NB4 (cell line): ENCODE results near the gene UQCC2.

ENCODE experiments used
- DNase-seq: peaks from one replicate; pipeline ENCODE4 v3.0.0; 2010; ENCODE audit warnings: low read depth
- H3K4me3 ChIP-seq: one replicate; pipeline ENCODE4 v1.5.1; 2011; ENCODE audit warnings: mild to moderate bottlenecking, low read depth, low read length, moderate library complexity
- MYC ChIP-seq: IDR thresholded peaks from 2 replicates; pipeline ENCODE4 v1.6.1; 2011; ENCODE audit warnings: low read depth, low read length
- POLR2A ChIP-seq: IDR thresholded peaks from 2 replicates; pipeline ENCODE4 v1.6.1; 2011; ENCODE audit warnings: mild to moderate bottlenecking; ENCODE audit not compliant: insufficient read length; ENCODE audit errors: extremely low read depth
- TF ChIP-seq, protein P1 (sequence below): IDR thresholded peaks from one replicate; pipeline ENCODE4 v1.5.1; 2012; ENCODE audit warnings: low read depth, low read length
- TF ChIP-seq, protein P2 (sequence below): IDR thresholded peaks from 2 replicates; pipeline ENCODE4 v1.6.1; 2011; ENCODE audit warnings: low read depth, low read length

Gene UQCC2

DNA sequence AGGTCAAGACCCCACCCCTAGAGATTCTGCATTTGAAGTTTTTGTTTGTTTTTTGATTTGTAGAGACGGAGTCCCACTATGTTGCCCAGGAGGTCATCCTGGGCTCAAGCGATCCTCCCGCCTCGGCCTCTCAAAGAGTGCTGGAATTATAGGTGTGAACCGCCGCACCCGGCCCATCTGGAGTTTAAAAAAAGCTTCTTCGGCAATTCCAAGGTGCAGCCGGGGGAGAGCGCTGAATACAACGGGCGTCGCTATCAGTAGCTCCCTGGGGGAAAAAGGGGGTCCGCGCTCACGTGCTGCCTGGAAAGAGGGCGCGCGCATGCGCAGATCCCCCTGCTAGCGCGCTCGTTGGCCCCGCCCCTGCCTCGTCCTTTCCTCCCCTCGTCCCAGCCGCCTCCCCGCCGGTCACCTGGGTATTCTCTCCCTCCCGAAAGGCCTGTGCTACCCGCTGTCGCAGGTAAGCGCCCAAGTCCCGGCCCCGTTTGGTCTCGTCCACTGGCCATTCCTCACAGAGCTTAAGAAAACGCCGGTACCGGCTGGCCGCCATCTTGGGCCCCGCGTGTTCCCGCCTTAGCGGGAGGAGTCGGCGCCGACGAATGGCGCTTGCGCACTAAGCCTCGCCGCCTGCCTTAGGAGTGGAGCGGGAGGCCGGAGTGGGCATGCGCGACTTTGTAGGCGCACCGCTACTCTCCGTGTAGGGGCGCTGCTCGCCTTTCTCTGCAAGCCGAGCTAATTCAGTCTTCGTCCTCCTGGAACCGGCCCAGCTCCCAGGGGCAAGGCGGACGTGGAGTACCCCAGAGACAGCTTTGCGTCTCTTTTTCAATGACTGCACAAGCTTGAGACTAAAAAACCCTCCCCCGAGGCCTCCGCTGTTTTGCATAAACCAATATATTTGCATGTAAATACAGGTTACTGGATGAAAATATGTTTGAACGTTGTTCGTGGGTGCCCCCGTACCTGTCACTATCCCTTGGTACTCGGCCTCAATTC lies at the start of gene UQCC2:
UQCC2 (minus strand) TSS at position 561 of the 990 bp plus-strand sequence; CDS start at position 547, 14 bp downstream.
- H3K4me3 ChIP-seq, result peak within 1 kb of the TSS; percentile 78
- peak; percentile 98 for DNase-seq
- TF ChIP-seq MYC, result peak; percentile 91
- TF ChIP-seq, protein P1, sequence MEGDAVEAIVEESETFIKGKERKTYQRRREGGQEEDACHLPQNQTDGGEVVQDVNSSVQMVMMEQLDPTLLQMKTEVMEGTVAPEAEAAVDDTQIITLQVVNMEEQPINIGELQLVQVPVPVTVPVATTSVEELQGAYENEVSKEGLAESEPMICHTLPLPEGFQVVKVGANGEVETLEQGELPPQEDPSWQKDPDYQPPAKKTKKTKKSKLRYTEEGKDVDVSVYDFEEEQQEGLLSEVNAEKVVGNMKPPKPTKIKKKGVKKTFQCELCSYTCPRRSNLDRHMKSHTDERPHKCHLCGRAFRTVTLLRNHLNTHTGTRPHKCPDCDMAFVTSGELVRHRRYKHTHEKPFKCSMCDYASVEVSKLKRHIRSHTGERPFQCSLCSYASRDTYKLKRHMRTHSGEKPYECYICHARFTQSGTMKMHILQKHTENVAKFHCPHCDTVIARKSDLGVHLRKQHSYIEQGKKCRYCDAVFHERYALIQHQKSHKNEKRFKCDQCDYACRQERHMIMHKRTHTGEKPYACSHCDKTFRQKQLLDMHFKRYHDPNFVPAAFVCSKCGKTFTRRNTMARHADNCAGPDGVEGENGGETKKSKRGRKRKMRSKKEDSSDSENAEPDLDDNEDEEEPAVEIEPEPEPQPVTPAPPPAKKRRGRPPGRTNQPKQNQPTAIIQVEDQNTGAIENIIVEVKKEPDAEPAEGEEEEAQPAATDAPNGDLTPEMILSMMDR, result peak; percentile 52
- peak; percentile 95 for TF ChIP-seq POLR2A
- TF ChIP-seq, protein P2, sequence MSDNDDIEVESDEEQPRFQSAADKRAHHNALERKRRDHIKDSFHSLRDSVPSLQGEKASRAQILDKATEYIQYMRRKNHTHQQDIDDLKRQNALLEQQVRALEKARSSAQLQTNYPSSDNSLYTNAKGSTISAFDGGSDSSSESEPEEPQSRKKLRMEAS, result peak; percentile 73

DNA sequence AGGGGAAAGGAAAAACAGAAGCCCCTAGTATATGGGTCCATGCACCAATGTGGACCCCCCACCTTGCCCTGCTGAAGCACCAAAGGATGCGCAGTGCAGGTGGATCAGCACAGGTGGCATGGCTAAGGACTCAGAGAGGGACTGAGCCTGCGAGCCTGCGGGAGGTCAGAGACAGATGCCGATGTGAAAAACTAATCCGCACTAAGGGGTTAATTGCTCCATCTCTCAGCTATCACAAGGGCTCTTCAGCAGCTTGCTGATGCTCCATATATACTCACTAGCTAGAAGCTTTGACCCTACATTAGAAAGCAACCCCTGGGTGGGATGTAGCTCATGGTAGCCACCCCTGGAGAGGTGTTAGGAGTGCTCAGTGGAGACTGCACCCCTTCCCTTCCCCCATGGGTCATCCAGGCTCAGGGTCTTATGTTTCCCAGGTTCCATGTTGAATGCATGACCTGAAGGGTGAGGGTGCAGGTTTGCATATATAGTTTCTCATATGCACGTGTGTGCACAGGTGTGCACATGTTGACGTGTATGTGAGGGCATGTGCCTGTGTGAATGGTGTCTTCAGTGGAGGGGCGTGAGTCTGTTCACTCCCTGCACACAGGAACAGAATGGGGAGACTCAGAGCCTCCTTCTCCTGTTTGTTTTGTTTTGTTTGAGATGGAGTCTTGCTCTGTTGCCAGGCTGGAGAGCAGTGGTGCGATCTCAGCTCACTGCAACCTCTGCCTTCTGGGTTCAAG lies 48.6 kb upstream of the UQCC2 start:
- no peak for DNase-seq
- H3K4me3 ChIP-seq, result no peak overlapping the region
- TF ChIP-seq, protein P2, result no peak
- TF ChIP-seq, protein P1, result no peak
- TF ChIP-seq MYC (no peak), POLR2A (no peak)

DNA sequence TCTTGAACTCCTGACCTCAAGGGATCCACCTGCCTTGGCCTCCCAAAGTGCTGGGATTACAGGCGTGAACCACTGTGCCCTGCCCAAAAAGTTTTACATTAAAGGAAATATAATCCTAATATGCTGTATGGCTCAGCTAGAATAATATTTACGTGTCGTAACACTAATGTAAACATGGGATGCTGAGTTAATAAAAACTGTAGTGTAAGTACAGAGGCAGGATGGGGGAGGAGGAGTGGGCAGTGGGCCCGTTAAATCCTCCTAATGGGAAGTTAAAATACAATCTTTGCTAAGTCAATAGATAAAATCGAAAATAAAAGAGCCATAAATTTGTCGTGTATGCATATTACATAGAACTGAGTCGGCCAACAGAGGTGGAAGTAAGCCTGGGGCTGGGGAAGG lies 47.3 kb upstream of the UQCC2 start:
- no peak for DNase-seq
- H3K4me3 ChIP-seq, result no peak overlapping the region
- TF ChIP-seq POLR2A (no peak), MYC (no peak)

DNA sequence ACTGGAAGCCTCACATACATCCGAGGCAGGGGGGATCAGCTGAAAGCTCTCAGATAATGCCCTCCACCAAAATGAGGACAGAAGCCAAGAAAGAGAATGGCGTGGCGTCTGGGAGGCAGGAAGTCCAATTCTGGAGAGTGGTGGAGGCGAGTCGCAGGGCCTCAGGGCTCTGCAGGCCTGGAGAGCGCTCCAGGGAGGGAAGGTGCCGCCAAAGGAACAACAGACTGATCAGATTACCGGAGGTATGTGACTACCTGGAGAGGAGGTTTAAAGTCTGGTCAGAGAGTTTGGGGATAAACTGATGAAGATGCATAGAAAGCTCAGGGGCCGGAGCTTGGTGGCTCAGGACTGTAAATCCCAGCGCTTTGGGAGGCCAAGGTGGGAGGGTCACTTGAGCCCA lies 46.4 kb upstream of the UQCC2 start:
- H3K4me3 ChIP-seq, result no peak overlapping the region
- no peak for TF ChIP-seq POLR2A
- TF ChIP-seq, protein P2, result no peak
- no peak for TF ChIP-seq MYC
- TF ChIP-seq, protein P1, result no peak
- DNase-seq, result no peak

DNA sequence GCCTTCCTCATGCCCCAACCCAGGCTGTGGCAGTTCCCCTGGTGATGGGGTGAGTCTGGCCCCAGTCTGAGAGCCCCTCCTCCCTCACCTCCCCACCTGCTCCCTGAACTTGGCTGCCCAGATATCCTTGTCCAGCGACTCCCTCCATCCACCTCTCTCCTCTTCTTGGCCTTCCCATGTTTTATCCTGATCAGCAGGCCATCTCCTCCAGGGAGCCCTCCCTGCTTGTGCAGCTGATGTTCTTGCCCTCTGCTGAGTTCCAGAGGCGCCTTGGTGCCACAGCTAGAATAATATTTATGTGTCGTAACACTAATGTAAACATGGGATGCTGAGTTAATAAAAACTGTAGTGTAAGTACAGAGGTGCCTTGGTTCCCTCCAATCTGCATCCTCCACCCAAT lies 45.6 kb upstream of the UQCC2 start:
- no peak overlapping the region for H3K4me3 ChIP-seq
- no peak for DNase-seq
- TF ChIP-seq, protein P1, result no peak
- TF ChIP-seq POLR2A (no peak), MYC (no peak)
- TF ChIP-seq, protein P2, result no peak
